HG03342 (cell line): ENCODE data around the gene ZC3H15.
A peak's percentile ranks its signal among the peaks of the same experiment; 100 is the strongest.
"Not testable (repeated sequence)": the region's sequence is repeated elsewhere in the genome, so short reads cannot be mapped to it uniquely, and the experiment has no call there.

Experiments
- ATAC-seq: cut with Tn5 transposase; IDR thresholded peaks from one replicate; pipeline ENCODE4 v1.9.1; 2021; ENCODE audit warnings: mild to moderate bottlenecking, moderate library complexity; ENCODE audit not compliant: unreplicated experiment

The ZC3H15 gene

GRCh38 chr2:186486651-186487647 is 889 bp downstream of the ZC3H15 start:
- ATAC-seq: no peak

GRCh38 chr2:186493564-186494085 is 7.6 kb downstream of the ZC3H15 start:
- no peak for ATAC-seq

GRCh38 chr2:186496401-186496800 is 10.3 kb downstream of the ZC3H15 start:
- ATAC-seq: no peak

- ATAC-seq: no peak
These were observed 11.9 kb downstream of the ZC3H15 start for GRCh38 chr2:186497928-186498327.

GRCh38 chr2:186498834-186499233 is 12.8 kb downstream of the ZC3H15 start:
- ATAC-seq: no peak

GRCh38 chr2:186503827-186504606 is 18.0 kb downstream of the ZC3H15 start:
- ATAC-seq: peak; percentile 67

GRCh38 chr2:186508263-186508662 is 22.2 kb downstream of the ZC3H15 start:
- ATAC-seq: no peak

- ATAC-seq: no peak
These were observed 29.3 kb downstream of the ZC3H15 start for GRCh38 chr2:186515376-186515775.

GRCh38 chr2:186516396-186516795 is 30.3 kb downstream of the ZC3H15 start:
- ATAC-seq: no peak

- no peak for ATAC-seq
These were observed 31.0 kb downstream of the ZC3H15 start for GRCh38 chr2:186517090-186517489.

- ATAC-seq: no peak
These were observed 32.2 kb downstream of the ZC3H15 start for GRCh38 chr2:186518291-186518690.

- ATAC-seq: no peak
These were observed 32.9 kb downstream of the ZC3H15 start for GRCh38 chr2:186518945-186519344.

GRCh38 chr2:186521570-186522153 is 35.6 kb downstream of the ZC3H15 start:
- ATAC-seq: not testable (repeated sequence)

GRCh38 chr2:186522450-186522849 is 36.4 kb downstream of the ZC3H15 start:
- ATAC-seq: no peak

GRCh38 chr2:186523791-186524190 is 37.7 kb downstream of the ZC3H15 start:
- ATAC-seq: no peak

- no peak for ATAC-seq
These were observed 40.2 kb downstream of the ZC3H15 start for GRCh38 chr2:186526281-186526680.

- no peak for ATAC-seq
These were observed 44.3 kb downstream of the ZC3H15 start for GRCh38 chr2:186530314-186530713.

GRCh38 chr2:186531257-186531775 is 45.3 kb downstream of the ZC3H15 start:
- ATAC-seq: no peak

GRCh38 chr2:186532891-186533290 is 46.8 kb downstream of the ZC3H15 start:
- ATAC-seq: no peak

GRCh38 chr2:186533717-186534116 is 47.7 kb downstream of the ZC3H15 start:
- ATAC-seq: no peak

GRCh38 chr2:186534406-186534805 is 48.3 kb downstream of the ZC3H15 start:
- ATAC-seq: no peak
